NCI-H128 (cell line): ENCODE results near the gene MFAP3L.
"Not testable (repeated sequence)": the region's sequence is repeated elsewhere in the genome, so short reads cannot be mapped to it uniquely, and the experiment has no call there.

ENCODE experiments used
- DNase-seq: peaks from one replicate; lab custom pipeline; 2025; ENCODE audit not compliant: unreplicated experiment; lab: John Stamatoyannopoulos, UW

MFAP3L gene

GRCh38 chr4:169943601-169944000 is 82.6 kb downstream of the MFAP3L start:
- not testable (repeated sequence) for DNase-seq

- no peak for DNase-seq
Observed at GRCh38 chr4:169941141-169941540, 85.1 kb downstream of the MFAP3L start.

- DNase-seq: no peak
Observed at GRCh38 chr4:169940460-169940859, 85.7 kb downstream of the MFAP3L start.
